ENCODE measurements around the gene ASCL5. TPM values are rescaled to one million over a fixed set of nuclear protein-coding genes. Genes with fewer than 3 reads are reported as not detected.
A peak's percentile ranks its signal among the peaks of the same experiment; 100 is the strongest.

Gene ASCL5
- total RNA-seq, 1 experiment from 2014 or later, result not detected

DNA sequence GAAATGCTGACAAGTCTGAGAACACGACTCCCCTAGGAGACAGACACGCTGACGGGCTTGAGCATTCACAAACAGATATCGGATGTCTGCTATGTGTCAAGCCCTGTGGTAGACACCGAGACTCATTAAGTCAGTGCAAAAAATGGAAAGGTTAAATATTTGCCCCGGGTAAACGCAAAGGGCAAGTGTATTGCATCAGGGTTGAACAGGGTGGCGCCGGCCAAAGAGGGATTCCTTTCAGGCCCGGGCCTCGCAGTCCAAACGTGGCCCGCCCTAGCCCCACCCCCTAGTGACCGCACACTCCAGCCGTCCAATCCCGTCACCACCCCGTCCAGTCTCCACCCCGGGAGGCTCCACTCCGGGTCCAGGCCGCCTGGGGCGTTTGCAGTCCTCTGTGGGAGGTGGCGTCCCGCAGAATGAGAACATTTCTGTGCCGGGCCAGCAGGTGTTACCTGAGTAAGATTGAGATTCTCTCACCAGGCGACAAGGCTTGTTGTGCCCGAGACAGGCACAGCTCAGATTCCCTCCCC, 43.6 kb upstream of the ASCL5 start:
- DNase-seq (ENCODE audit: unreplicated experiment), result peak; percentile 99
- Mint-ChIP-seq H3K36me3 (ENCODE audit: insufficient read depth, unreplicated experiment) (no peaks in the 10 kb centered on the region), H3K27ac (ENCODE audit: low read depth, unreplicated experiment) (peak overlapping the region; percentile 75), H3K27me3 (ENCODE audit: insufficient read depth, unreplicated experiment) (no peaks in the 10 kb centered on the region), H3K9me3 (ENCODE audit: unreplicated experiment) (no peaks in the 10 kb centered on the region), H3K4me1 (ENCODE audit: insufficient read depth, unreplicated experiment) (peaks cover 20% of the 10 kb centered on the region), H3K4me3 (ENCODE audit: unreplicated experiment) (peak overlapping the region; percentile 73)
- POLR2A ChIA-PET, result interaction anchor here (0.6 to 5.2 kb wide), 10 partner anchors 12 to 516 kb away, joined by 3 to 40 read pairs (median 4); partner anchors contain the start of gene TMEM9
- TF ChIP-seq, protein P1, sequence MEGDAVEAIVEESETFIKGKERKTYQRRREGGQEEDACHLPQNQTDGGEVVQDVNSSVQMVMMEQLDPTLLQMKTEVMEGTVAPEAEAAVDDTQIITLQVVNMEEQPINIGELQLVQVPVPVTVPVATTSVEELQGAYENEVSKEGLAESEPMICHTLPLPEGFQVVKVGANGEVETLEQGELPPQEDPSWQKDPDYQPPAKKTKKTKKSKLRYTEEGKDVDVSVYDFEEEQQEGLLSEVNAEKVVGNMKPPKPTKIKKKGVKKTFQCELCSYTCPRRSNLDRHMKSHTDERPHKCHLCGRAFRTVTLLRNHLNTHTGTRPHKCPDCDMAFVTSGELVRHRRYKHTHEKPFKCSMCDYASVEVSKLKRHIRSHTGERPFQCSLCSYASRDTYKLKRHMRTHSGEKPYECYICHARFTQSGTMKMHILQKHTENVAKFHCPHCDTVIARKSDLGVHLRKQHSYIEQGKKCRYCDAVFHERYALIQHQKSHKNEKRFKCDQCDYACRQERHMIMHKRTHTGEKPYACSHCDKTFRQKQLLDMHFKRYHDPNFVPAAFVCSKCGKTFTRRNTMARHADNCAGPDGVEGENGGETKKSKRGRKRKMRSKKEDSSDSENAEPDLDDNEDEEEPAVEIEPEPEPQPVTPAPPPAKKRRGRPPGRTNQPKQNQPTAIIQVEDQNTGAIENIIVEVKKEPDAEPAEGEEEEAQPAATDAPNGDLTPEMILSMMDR (IDR thresholded peaks at IDR 0.05; ENCODE audit: unreplicated experiment), result no peak
- no TSS peak for BruUV-seq (replicated peaks)
- intact Hi-C loops (cut with micrococcal nuclease), result loop anchor here (1.0 kb wide), 2 partner anchors 16 to 21 kb away; partner anchors contain the start of gene TMEM9
- CTCF ChIA-PET, result interaction anchor here (0.7 to 5.4 kb wide), 12 partner anchors 11 to 158 kb away, joined by 3 to 36 read pairs (median 4); partner anchors contain the start of gene TMEM9

DNA sequence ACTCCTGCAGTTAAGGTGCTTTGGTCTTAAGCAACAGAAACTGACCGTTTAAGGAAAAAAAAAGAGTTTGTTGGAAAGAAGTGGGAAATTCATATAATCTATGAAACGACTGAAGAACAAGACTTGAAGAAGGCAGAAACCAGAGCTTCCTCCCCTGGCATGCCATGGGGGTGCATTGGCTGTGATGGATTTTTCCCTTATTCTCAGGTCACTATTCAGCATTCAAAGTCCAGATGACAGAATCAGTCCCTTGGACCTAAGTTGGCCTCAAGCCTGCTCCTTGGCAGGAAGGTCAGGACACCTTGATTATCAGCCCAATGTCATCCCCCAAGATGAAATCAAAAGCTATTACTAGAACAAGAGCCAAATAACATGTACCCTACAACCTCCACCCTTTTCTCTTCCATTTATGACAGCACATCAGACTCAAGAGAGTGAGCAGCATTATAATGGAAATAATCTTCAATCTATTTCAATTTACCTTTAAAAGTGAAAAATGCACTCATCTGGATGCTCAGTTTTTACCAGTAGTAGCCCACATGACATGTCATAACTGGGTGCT, 43.1 kb upstream of the ASCL5 start:
- TF ChIP-seq, protein P1 (IDR thresholded peaks at IDR 0.05; ENCODE audit: unreplicated experiment), result no peak

DNA sequence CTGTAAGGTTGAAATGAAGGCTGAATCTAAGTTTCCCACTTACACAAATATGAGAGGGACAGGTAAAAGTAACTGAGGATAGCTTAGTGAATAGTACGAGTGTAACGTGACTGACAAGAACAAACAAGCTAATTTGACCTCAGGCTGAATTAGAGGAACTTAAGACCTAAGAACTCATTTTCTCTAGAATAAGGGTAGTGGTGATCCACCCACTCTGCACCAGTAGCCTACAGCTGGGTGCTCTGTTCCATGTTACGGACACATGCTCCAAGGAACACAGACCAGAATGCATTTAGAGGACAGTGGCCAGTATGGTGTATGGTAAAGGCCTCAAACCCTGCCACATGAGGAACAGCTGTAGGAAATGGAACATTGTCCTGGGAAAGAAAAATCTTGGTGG, 42.2 kb upstream of the ASCL5 start:
- TF ChIP-seq, protein P1 (IDR thresholded peaks at IDR 0.05; ENCODE audit: unreplicated experiment), result no peak
- no peak for DNase-seq (ENCODE audit: unreplicated experiment)
- CTCF ChIA-PET, result interaction anchor here (0.6 to 5.1 kb wide), 14 partner anchors 10 to 624 kb away, joined by 3 to 25 read pairs (median 5); partner anchors contain the start of gene TMEM9
- no peaks in the 10 kb centered on the region for H3K27me3 Mint-ChIP-seq (ENCODE audit: insufficient read depth, unreplicated experiment)
- intact Hi-C loops (cut with micrococcal nuclease), result no loop called here
- no peak overlapping the region for H3K4me3 Mint-ChIP-seq (ENCODE audit: unreplicated experiment)
- no peaks in the 10 kb centered on the region for H3K36me3 Mint-ChIP-seq (ENCODE audit: insufficient read depth, unreplicated experiment)
- POLR2A ChIA-PET, result interaction anchor here (0.7 to 5.2 kb wide), 8 partner anchors 10 to 334 kb away, joined by 3 to 40 read pairs (median 5); partner anchors contain the start of gene TMEM9
- H3K27ac Mint-ChIP-seq (ENCODE audit: low read depth, unreplicated experiment), result no peak overlapping the region
- no peaks in the 10 kb centered on the region for H3K9me3 Mint-ChIP-seq (ENCODE audit: unreplicated experiment)
- BruUV-seq (replicated peaks), result no TSS peak
- H3K4me1 Mint-ChIP-seq (ENCODE audit: insufficient read depth, unreplicated experiment), result peaks cover 20% of the 10 kb centered on the region

More for the DNA sequence above, 43.1 kb upstream of the ASCL5 start:
- H3K4me3 Mint-ChIP-seq (ENCODE audit: unreplicated experiment), result peak overlapping the region; percentile 73
- peaks cover 20% of the 10 kb centered on the region for H3K4me1 Mint-ChIP-seq (ENCODE audit: insufficient read depth, unreplicated experiment)
- no peaks in the 10 kb centered on the region for H3K9me3 Mint-ChIP-seq (ENCODE audit: unreplicated experiment)
- intact Hi-C loops (cut with micrococcal nuclease), result loop anchor here (1.0 kb wide), 2 partner anchors 16 to 21 kb away; partner anchors contain the start of gene TMEM9
- CTCF ChIA-PET, result interaction anchor here (0.6 to 5.1 kb wide), 17 partner anchors 11 to 623 kb away, joined by 3 to 25 read pairs (median 5); partner anchors contain the start of gene TMEM9
- DNase-seq (ENCODE audit: unreplicated experiment), result no peak
- peak overlapping the region; percentile 75 for H3K27ac Mint-ChIP-seq (ENCODE audit: low read depth, unreplicated experiment)
- BruUV-seq (replicated peaks), result TSS peak; percentile 94
- no peaks in the 10 kb centered on the region for H3K27me3 Mint-ChIP-seq (ENCODE audit: insufficient read depth, unreplicated experiment)
- H3K36me3 Mint-ChIP-seq (ENCODE audit: insufficient read depth, unreplicated experiment), result no peaks in the 10 kb centered on the region
- POLR2A ChIA-PET, result interaction anchor here (0.6 to 5.2 kb wide), 8 partner anchors 11 to 139 kb away, joined by 3 to 40 read pairs (median 5); partner anchors contain the start of gene TMEM9
